ENCODE results near the gene SELENON. TPM values are rescaled to one million over a fixed set of nuclear protein-coding genes. Genes with fewer than 3 reads are reported as not detected.
A peak's percentile ranks its signal among the peaks of the same experiment; 100 is the strongest.

SELENON gene
- total RNA-seq, 1 donor from 2014 or later = 87.1 TPM

DNA sequence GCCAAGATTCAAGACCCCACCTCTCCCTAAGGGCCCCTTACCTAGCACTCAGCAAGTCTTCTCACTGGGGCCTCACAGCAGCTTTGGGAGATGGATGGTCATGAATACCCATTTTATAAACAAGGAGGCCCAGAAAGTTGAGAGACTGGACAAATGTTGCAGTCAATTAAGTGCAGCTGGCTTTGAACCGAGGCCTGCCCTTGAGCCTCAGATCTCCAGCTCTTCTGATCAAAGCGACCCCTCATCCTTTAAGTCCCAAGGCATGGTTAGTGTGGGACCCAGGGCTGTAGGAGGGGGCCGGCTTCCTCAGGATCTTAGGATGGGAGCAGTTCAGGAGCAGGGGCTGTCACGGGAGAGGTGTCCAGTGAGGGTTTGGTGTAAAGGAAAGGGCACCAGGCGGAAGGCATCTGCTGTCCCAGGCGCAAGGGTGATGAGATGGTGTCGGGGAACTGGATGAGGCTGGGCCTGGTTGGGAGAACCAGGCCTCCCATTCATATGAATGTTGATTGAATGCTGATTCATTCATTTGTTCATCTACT lies 14.6 kb downstream of the SELENON start:
- no peaks in the 10 kb centered on the region for H3K27me3 Mint-ChIP-seq
- no peaks in the 10 kb centered on the region for H3K9me3 Mint-ChIP-seq (ENCODE audit: low read depth)
- H3K27ac Mint-ChIP-seq = no peak overlapping the region
- H3K4me1 Mint-ChIP-seq (ENCODE audit: low read depth) = peaks cover 16% of the 10 kb centered on the region
- H3K4me3 Mint-ChIP-seq (ENCODE audit: low read depth) = no peak overlapping the region
- H3K36me3 Mint-ChIP-seq (ENCODE audit: insufficient read depth) = peaks cover 5% of the 10 kb centered on the region
- no peak for DNase-seq (ENCODE audit: low spot score, unreplicated experiment)
- TF ChIP-seq, protein P1, sequence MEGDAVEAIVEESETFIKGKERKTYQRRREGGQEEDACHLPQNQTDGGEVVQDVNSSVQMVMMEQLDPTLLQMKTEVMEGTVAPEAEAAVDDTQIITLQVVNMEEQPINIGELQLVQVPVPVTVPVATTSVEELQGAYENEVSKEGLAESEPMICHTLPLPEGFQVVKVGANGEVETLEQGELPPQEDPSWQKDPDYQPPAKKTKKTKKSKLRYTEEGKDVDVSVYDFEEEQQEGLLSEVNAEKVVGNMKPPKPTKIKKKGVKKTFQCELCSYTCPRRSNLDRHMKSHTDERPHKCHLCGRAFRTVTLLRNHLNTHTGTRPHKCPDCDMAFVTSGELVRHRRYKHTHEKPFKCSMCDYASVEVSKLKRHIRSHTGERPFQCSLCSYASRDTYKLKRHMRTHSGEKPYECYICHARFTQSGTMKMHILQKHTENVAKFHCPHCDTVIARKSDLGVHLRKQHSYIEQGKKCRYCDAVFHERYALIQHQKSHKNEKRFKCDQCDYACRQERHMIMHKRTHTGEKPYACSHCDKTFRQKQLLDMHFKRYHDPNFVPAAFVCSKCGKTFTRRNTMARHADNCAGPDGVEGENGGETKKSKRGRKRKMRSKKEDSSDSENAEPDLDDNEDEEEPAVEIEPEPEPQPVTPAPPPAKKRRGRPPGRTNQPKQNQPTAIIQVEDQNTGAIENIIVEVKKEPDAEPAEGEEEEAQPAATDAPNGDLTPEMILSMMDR (IDR thresholded peaks at IDR 0.05; ENCODE audit: unreplicated experiment) = no peak

GRCh38 chr1:25815208-25816111 lies 15.5 kb downstream of the SELENON start:
- Mint-ChIP-seq H3K27ac (no peak overlapping the region), H3K27me3 (no peaks in the 10 kb centered on the region), H3K36me3 (ENCODE audit: insufficient read depth) (peaks cover 3% of the 10 kb centered on the region), H3K9me3 (ENCODE audit: low read depth) (no peaks in the 10 kb centered on the region), H3K4me3 (ENCODE audit: low read depth) (no peak overlapping the region), H3K4me1 (ENCODE audit: low read depth) (peaks cover 16% of the 10 kb centered on the region)
- no peak for DNase-seq (ENCODE audit: low spot score, unreplicated experiment)
- TF ChIP-seq, protein P1 (IDR thresholded peaks at IDR 0.05; ENCODE audit: unreplicated experiment) = no peak

DNA sequence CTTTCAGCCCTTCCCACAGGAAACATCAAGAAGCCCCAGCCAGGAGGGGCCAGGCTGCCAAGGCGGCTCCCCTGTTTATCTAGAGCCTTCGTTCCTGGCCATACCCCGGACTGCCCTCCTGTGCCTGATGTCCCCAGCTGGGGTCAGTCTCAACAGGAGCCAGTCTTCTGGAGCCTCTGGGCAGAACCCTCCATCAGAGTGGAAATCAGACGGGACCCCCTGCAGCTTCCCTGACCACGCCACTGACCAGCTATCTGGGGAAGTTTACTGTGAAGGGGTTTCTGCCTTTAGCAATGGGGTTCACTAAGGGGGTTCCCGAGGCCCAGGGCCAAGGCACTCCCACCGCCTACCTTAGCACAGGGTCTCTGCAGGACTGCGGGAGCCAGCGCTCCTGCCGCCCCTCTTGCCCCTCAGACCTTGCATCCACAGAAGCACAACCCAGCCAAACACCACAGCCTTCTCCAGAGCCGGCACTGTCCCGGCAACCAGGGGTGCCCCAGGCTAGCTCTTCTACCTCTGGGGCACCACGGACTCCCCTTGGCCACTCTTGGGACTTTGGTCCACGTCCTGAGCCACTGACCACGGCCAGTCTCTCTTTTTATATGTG lies 16.2 kb downstream of the SELENON start:
- Mint-ChIP-seq H3K9me3 (ENCODE audit: low read depth) (no peaks in the 10 kb centered on the region), H3K4me3 (ENCODE audit: low read depth) (no peak overlapping the region), H3K4me1 (ENCODE audit: low read depth) (peaks cover 23% of the 10 kb centered on the region), H3K27ac (no peak overlapping the region), H3K27me3 (no peaks in the 10 kb centered on the region), H3K36me3 (ENCODE audit: insufficient read depth) (peaks cover 3% of the 10 kb centered on the region)
- no peak for DNase-seq (ENCODE audit: low spot score, unreplicated experiment)
- TF ChIP-seq, protein P1 (IDR thresholded peaks at IDR 0.05; ENCODE audit: unreplicated experiment) = no peak

GRCh38 chr1:25817840-25818501 lies 18.0 kb downstream of the SELENON start:
- Mint-ChIP-seq H3K27ac (peak overlapping the region; percentile 94), H3K4me3 (ENCODE audit: low read depth) (peak overlapping the region; percentile 99), H3K27me3 (no peaks in the 10 kb centered on the region), H3K9me3 (ENCODE audit: low read depth) (no peaks in the 10 kb centered on the region), H3K4me1 (ENCODE audit: low read depth) (peaks cover 26% of the 10 kb centered on the region), H3K36me3 (ENCODE audit: insufficient read depth) (peaks cover 3% of the 10 kb centered on the region)
- TF ChIP-seq, protein P1 (IDR thresholded peaks at IDR 0.05; ENCODE audit: unreplicated experiment) = peak; percentile 36
- DNase-seq (ENCODE audit: low spot score, unreplicated experiment) = no peak

DNA sequence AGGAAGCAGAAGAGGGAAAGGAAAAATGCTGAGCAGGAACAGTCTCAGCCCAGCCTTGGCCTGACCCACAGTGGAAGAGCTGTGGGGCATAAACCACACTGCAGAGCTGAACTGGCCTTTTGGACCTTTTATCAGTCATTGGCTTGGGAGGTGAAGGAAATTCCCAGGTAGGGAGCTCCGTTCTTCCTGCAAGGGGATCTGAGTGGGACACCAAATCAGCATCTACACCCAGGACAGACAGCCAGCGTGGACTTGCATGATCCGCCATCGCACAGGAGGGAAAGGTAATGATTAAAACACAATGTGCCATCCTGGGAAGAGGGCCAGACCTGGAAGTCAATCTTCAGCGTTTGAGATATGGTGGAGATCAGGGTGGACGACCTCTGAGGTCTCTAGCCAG lies 18.6 kb downstream of the SELENON start:
- DNase-seq (ENCODE audit: low spot score, unreplicated experiment) = no peak
- Mint-ChIP-seq H3K27me3 (no peaks in the 10 kb centered on the region), H3K4me1 (ENCODE audit: low read depth) (peaks cover 26% of the 10 kb centered on the region), H3K9me3 (ENCODE audit: low read depth) (no peaks in the 10 kb centered on the region), H3K27ac (peak overlapping the region; percentile 99), H3K36me3 (ENCODE audit: insufficient read depth) (peaks cover 3% of the 10 kb centered on the region), H3K4me3 (ENCODE audit: low read depth) (peak overlapping the region; percentile 99)
- TF ChIP-seq, protein P1 (IDR thresholded peaks at IDR 0.05; ENCODE audit: unreplicated experiment) = no peak
